K562 (cell line): ENCODE measurements around the gene SPRN. TPM values are rescaled to one million over a fixed set of nuclear protein-coding genes. Genes with fewer than 3 reads are reported as not detected.
A peak's percentile ranks its signal among the peaks of the same experiment; 100 is the strongest.
"Not testable (repeated sequence)": the region's sequence is repeated elsewhere in the genome, so short reads cannot be mapped to it uniquely, and the experiment has no call there.

Source experiments
- ATAC-seq: fragments of 200-7000 bp; cut with Tn5 transposase; 3 replicates; pipeline ENCODE4 v1.9.1; 2020; ENCODE audit warnings: moderate library complexity
- BruUV-seq: library from RNA; stranded (reverse); fragments of 400-500 nt; replicated peaks from 2 replicates; lab custom pipeline; 2021; lab: Mats Ljungman, UMichigan
- CTCF ChIA-PET: fragments of 300-600 bp; formaldehyde crosslinking; extraction: SDS; loops from one replicate; lab custom pipeline; 2021; ENCODE audit warnings: low intra/inter-chr PET ratio; lab: Yijun Ruan, JAX
- POLR2A ChIA-PET: fragments of 300-600, 350-650 bp; sonication (Branson Sonifier 250); formaldehyde crosslinking; extraction: SDS; loops from one replicate; lab custom pipeline; 2021; ENCODE audit warnings: antibody characterized with exemption, inconsistent platforms; lab: Yijun Ruan, JAX
- DNase-seq, 4 experiments: peaks; one replicate each; pipeline versions ENCODE4 v3.0.0 to v3.0.0-alpha.2; 2011 to 2018; ENCODE audit warnings: low spot score in 3 of 4, mixed read lengths in 3 of 4; ENCODE audit errors: extremely low read depth in 1 of 4
- FAIRE-seq: peaks from 2 replicates; lab custom pipeline; 2011; peaks lifted over from hg19 to GRCh38; lab: Jason Lieb, UNC
- H2AFZ ChIP-seq: 2 replicates; pipeline ENCODE4 v1.6.0; 2011; ENCODE audit warnings: low read depth, low read length, control low read depth, inconsistent platforms
- H3K27ac ChIP-seq: fragments of 200-600 bp; 3 replicates; pipeline ENCODE4 v1.8.0; 2011; ENCODE audit warnings: low read depth, mild to moderate bottlenecking, control low read depth, inconsistent platforms, low read length, moderate library complexity, mixed read lengths; ENCODE audit errors: extremely low read depth
- H3K27me3 ChIP-seq, 2 experiments: fragments of 300-600 bp in 1 of 2; 2 replicates in 1 of 2; 3 replicates in 1 of 2; pipeline versions ENCODE4 v1.6.0 to v1.8.0; 2011; ENCODE audit warnings: inconsistent platforms in 2 of 2, low read length in 2 of 2, mild to moderate bottlenecking in 1 of 2, mixed read lengths in 1 of 2, moderate library complexity in 1 of 2; ENCODE audit not compliant: control insufficient read depth in 2 of 2, insufficient read depth in 2 of 2
- H3K36me3 ChIP-seq: fragments of 300-600 bp; 3 replicates; pipeline ENCODE4 v1.8.0; 2011; ENCODE audit warnings: mild to moderate bottlenecking, low read length, inconsistent platforms; ENCODE audit not compliant: control insufficient read depth, insufficient read depth
- H3K4me1 ChIP-seq, 2 experiments: fragments of 200-600 bp in 1 of 2; replicated peaks in 1 of 2; 2 replicates in 1 of 2; 3 replicates in 1 of 2; pipeline versions ENCODE4 v1.5.1 to v1.8.0; 2011; ENCODE audit warnings: inconsistent platforms in 2 of 2, low read length in 2 of 2, mild to moderate bottlenecking in 1 of 2, mixed read lengths in 1 of 2, moderate library complexity in 1 of 2; ENCODE audit not compliant: control insufficient read depth in 2 of 2, insufficient read depth in 2 of 2
- H3K4me2 ChIP-seq: 2 replicates; pipeline ENCODE4 v1.6.1; 2011; ENCODE audit warnings: low read length, control low read depth, inconsistent platforms, mixed read lengths; ENCODE audit not compliant: insufficient read depth
- H3K4me3 ChIP-seq: fragments of 200-600 bp; sonication (generic), shearing (Covaris generic); 2 replicates; pipeline ENCODE4 v1.5.1; 2016; ENCODE audit warnings: control low read depth, inconsistent platforms
- H3K79me2 ChIP-seq: fragments of 200-600 bp; 3 replicates; pipeline ENCODE4 v1.8.0; 2011; ENCODE audit warnings: low read length, inconsistent platforms; ENCODE audit not compliant: control insufficient read depth, insufficient read depth
- H3K9ac ChIP-seq, 2 experiments: 2 replicates each; pipeline versions ENCODE4 v1.6.0 to v1.6.1; 2011; ENCODE audit warnings: low read depth in 2 of 2, low read length in 2 of 2, control low read depth in 1 of 2, inconsistent platforms in 1 of 2, mild to moderate bottlenecking in 1 of 2, mixed read lengths in 1 of 2; ENCODE audit not compliant: insufficient read depth in 1 of 2
- H3K9me1 ChIP-seq: one replicate; pipeline ENCODE4 v1.6.0; 2011; ENCODE audit warnings: inconsistent platforms, mild to moderate bottlenecking, low read length, moderate library complexity; ENCODE audit not compliant: control insufficient read depth, insufficient read depth
- H3K9me3 ChIP-seq: replicated peaks from 2 replicates; pipeline ENCODE4 v1.5.1; 2011; ENCODE audit warnings: low read depth, low read length, inconsistent platforms; ENCODE audit not compliant: control insufficient read depth, insufficient read depth
- H4K20me1 ChIP-seq: replicated peaks from 2 replicates; pipeline ENCODE4 v1.6.1; 2011; ENCODE audit warnings: low read length, inconsistent platforms, mixed read lengths; ENCODE audit not compliant: control insufficient read depth, insufficient read depth
- DNMT1 ChIP-seq: fragments of 450-650 bp; IDR thresholded peaks from 2 replicates; pipeline ENCODE4 v1.6.1; 2016; ENCODE audit warnings: antibody characterized with exemption, mild to moderate bottlenecking
- HDAC1 ChIP-seq, 2 experiments: fragments of 450-650 bp; IDR thresholded peaks; 2 replicates each; pipeline ENCODE4 v1.6.1; 2016 to 2017; ENCODE audit warnings: inconsistent platforms in 1 of 2, mild to moderate bottlenecking in 1 of 2, moderate library complexity in 1 of 2
- HOMEZ ChIP-seq: fragments of 250-450 bp; sonication (Bioruptor Pico); IDR thresholded peaks from 2 replicates; pipeline ENCODE4 v1.4.0; 2020; ENCODE audit warnings: mild to moderate bottlenecking, moderate library complexity
- TEAD4 ChIP-seq, 2 experiments: sonication (generic) in 1 of 2; formaldehyde crosslinking in 1 of 2; IDR thresholded peaks; 2 replicates each; pipeline versions ENCODE4 v1.6.1 to v1.8.0; 2012 to 2022; ENCODE audit warnings: borderline replicate concordance in 1 of 2, inconsistent platforms in 1 of 2, low read length in 1 of 2, mild to moderate bottlenecking in 1 of 2, missing genetic modification reagents in 1 of 2
- ZNF407 ChIP-seq: fragments of 450-650 bp; IDR thresholded peaks from 2 replicates; pipeline ENCODE4 v1.6.1; 2016; ENCODE audit warnings: low read depth
- WGBS: fragments of 100-300 bp; shearing (Covaris generic); methylation state at CpG from one replicate; pipeline ENCODE4 v1.1.6; 2016; ENCODE audit warnings: low coverage, mixed read lengths; ENCODE audit not compliant: insufficient coverage; ENCODE audit errors: missing lambda C conversion rate; 5-methylcytosine and 5-hydroxymethylcytosine counted together
- in situ Hi-C: fragments of 300-500 bp; cut with MboI; formaldehyde crosslinking; loops from 4 replicates; pipeline ENCODE4 v1.15.0; 2018; ENCODE audit warnings: inconsistent platforms, mixed read lengths
- intact Hi-C: fragments of 100-400 bp; cut with micrococcal nuclease; formaldehyde crosslinking; loops from 2 replicates; pipeline ENCODE4 v1.14.2; 2022
- polyA plus RNA-seq, 8 experiments: library from polyadenylated mRNA; depleted of rRNA in 4 of 8; stranded (reverse) in 5 of 8; unstranded in 3 of 8; fragments of >200 nt; fragmentation: Nextera tagmentation in 2 of 8; fragmentation: Illumina TruSeq in 1 of 8; extraction: Ambion mirVana in 2 of 8; extraction: Trizol in 1 of 8; gene quantifications; 2 replicates each; pipeline versions ENCODE4 v1.2.1 to v1.2.3, GENCODE V29; 2011 to 2014; ENCODE audit warnings: inconsistent platforms in 1 of 8, missing spikeins in 1 of 8
- total RNA-seq, 7 experiments: library from RNA; depleted of rRNA in 6 of 7; stranded (reverse); fragments of >200 nt in 6 of 7; fragmentation: Illumina TruSeq in 2 of 7; extraction: Trizol in 2 of 7; gene quantifications; 2 replicates each; pipeline versions ENCODE4 v1.2.1 to v1.2.3, GENCODE V29; 2011 to 2021; ENCODE audit warnings: low replicate concordance in 1 of 7
- TF ChIP-seq, protein P1 (sequence below): sonication (generic); formaldehyde crosslinking; IDR thresholded peaks from 2 replicates; pipeline ENCODE4 v1.8.1; 2023; ENCODE audit warnings: mild to moderate bottlenecking, missing genetic modification reagents
- TF ChIP-seq, protein P2 (sequence below): sonication (generic); IDR thresholded peaks from 2 replicates; pipeline ENCODE4 v1.6.1; 2016

The SPRN gene
- total and polyA plus RNA-seq, 9 of the 15 experiments (the other 6 are each of a cell fraction or from before 2014, with no cell fraction given), result 0.04 TPM; not detected in 8

GRCh38 chr10:133388236-133388972, 36.0 kb downstream of the SPRN start (continued):
- 0 out of 2 replicates have a peak, but pooled peaks have one; percentile 28 for TF ChIP-seq TEAD4 (IDR thresholded peaks at IDR 0.05; ENCODE audit: low read length)
- no peak for TF ChIP-seq TEAD4 (CRISPR knock-in tag; IDR thresholded peaks at IDR 0.05; ENCODE audit: borderline replicate concordance)
- peak in 1 of 2 experiments; percentile 75; a peak in 2 of 4 replicates for TF ChIP-seq HDAC1 (IDR thresholded peaks at IDR 0.05)
- 0 out of 2 replicates have a peak, but pooled peaks have one; percentile 42 for TF ChIP-seq DNMT1
- TF ChIP-seq, protein P1, sequence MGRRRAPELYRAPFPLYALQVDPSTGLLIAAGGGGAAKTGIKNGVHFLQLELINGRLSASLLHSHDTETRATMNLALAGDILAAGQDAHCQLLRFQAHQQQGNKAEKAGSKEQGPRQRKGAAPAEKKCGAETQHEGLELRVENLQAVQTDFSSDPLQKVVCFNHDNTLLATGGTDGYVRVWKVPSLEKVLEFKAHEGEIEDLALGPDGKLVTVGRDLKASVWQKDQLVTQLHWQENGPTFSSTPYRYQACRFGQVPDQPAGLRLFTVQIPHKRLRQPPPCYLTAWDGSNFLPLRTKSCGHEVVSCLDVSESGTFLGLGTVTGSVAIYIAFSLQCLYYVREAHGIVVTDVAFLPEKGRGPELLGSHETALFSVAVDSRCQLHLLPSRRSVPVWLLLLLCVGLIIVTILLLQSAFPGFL (CRISPR knock-in tag), result no peak
- TF ChIP-seq ZNF407, result no peak
- TF ChIP-seq HOMEZ (CRISPR knock-in tag), result no peak
- TF ChIP-seq, protein P2, sequence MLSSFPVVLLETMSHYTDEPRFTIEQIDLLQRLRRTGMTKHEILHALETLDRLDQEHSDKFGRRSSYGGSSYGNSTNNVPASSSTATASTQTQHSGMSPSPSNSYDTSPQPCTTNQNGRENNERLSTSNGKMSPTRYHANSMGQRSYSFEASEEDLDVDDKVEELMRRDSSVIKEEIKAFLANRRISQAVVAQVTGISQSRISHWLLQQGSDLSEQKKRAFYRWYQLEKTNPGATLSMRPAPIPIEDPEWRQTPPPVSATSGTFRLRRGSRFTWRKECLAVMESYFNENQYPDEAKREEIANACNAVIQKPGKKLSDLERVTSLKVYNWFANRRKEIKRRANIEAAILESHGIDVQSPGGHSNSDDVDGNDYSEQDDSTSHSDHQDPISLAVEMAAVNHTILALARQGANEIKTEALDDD, result peak; percentile 55; the same call in 1 of the 2 replicates

GRCh38 chr10:133386951-133387350, 37.5 kb downstream of the SPRN start:
- H3K9me3 ChIP-seq, H3K4me2 ChIP-seq, FAIRE-seq, H3K9ac ChIP-seq, DNase-seq, ATAC-seq, CTCF ChIA-PET, H2AFZ ChIP-seq, intact Hi-C loops, H3K36me3 ChIP-seq, H3K9me1 ChIP-seq, BruUV-seq, in situ Hi-C loops, POLR2A ChIA-PET, H4K20me1 ChIP-seq, H3K27ac ChIP-seq, H3K27me3 ChIP-seq, H3K79me2 ChIP-seq, H3K4me3 ChIP-seq: not testable (repeated sequence)
- H3K4me1 ChIP-seq, result peaks cover 11 to 36% of the 10 kb centered on the region in 2 experiments
- 90% methylated on average over 4 of the region's 4 CpGs for WGBS
